Gastroesophageal sphincter (tissue), 3 donors: ENCODE measurements around the gene HADHB.
"Not testable (repeated sequence)": the region's sequence is repeated elsewhere in the genome, so short reads cannot be mapped to it uniquely, and the experiment has no call there.

Experiments
- CTCF ChIP-seq, 4 experiments: fragments of 200-600 bp in 2 of 4; fragments of 450-650 bp in 2 of 4; sonication (generic) in 1 of 4; IDR thresholded peaks; one replicate each; pipeline ENCODE4 v1.5.1; 2017 to 2019; ENCODE audit warnings: antibody characterized with exemption in 4 of 4, mild to moderate bottlenecking in 2 of 4, moderate library complexity in 2 of 4
- EP300 ChIP-seq: sonication (generic); formaldehyde crosslinking; IDR thresholded peaks from one replicate; pipeline ENCODE4 v1.6.1; 2017; ENCODE audit warnings: antibody characterized with exemption, mild to moderate bottlenecking
- POLR2A ChIP-seq, 2 donors: fragments of 450-650 bp; IDR thresholded peaks; one replicate each; pipeline ENCODE4 v1.6.1; 2017; ENCODE audit warnings: antibody characterized with exemption in 2 of 2, mild to moderate bottlenecking in 2 of 2, moderate library complexity in 1 of 2

- TF ChIP-seq CTCF (IDR thresholded peaks at IDR 0.05); POLR2A (IDR thresholded peaks at IDR 0.05); EP300: not testable (repeated sequence)
Measured at GRCh38 chr2:26258836-26259235, 14.1 kb downstream of the HADHB start.
